H9 (cell line): Measurements from ENCODE around the gene TSPEAR. TPM values are rescaled to one million over a fixed set of nuclear protein-coding genes. Genes with fewer than 3 reads are reported as not detected.

Source experiments
- DNase-seq: peaks from one replicate; pipeline ENCODE4 v3.0.0-alpha.2; 2017
- H2AFZ ChIP-seq: one replicate; pipeline ENCODE4 v1.6.1; 2013; ENCODE audit warnings: mild to moderate bottlenecking, low read length, control low read depth, moderate library complexity
- H2AK5ac ChIP-seq: 2 replicates; pipeline ENCODE4 v1.6.1; 2013; ENCODE audit warnings: low read length, control low read depth, mixed read lengths; ENCODE audit not compliant: insufficient read length
- H2BK120ac ChIP-seq: one replicate; pipeline ENCODE4 v1.6.1; 2013; ENCODE audit warnings: low read depth, mild to moderate bottlenecking, low read length, control low read depth, inconsistent platforms; ENCODE audit not compliant: poor library complexity, severe bottlenecking
- H2BK12ac ChIP-seq: 2 replicates; pipeline ENCODE4 v1.6.1; 2013; ENCODE audit warnings: low read length, control low read depth, mixed read lengths, low read depth; ENCODE audit not compliant: insufficient read length
- H2BK15ac ChIP-seq: 2 replicates; pipeline ENCODE4 v1.6.1; 2013; ENCODE audit warnings: low read depth, low read length, control low read depth
- H2BK20ac ChIP-seq: one replicate; pipeline ENCODE4 v1.6.1; 2013; ENCODE audit warnings: low read depth, mild to moderate bottlenecking, low read length, control low read depth, inconsistent platforms; ENCODE audit not compliant: poor library complexity, severe bottlenecking
- H2BK5ac ChIP-seq: 2 replicates; pipeline ENCODE4 v1.6.1; 2013; ENCODE audit warnings: low read length, control low read depth, mixed read lengths; ENCODE audit not compliant: insufficient read length
- H3K14ac ChIP-seq: 2 replicates; pipeline ENCODE4 v1.6.1; 2013; ENCODE audit warnings: low read length, control low read depth; ENCODE audit not compliant: insufficient read depth
- H3K18ac ChIP-seq: 2 replicates; pipeline ENCODE4 v1.6.1; 2013; ENCODE audit warnings: low read depth, mild to moderate bottlenecking, mixed read lengths, low read length, control low read depth; ENCODE audit not compliant: insufficient read length
- H3K23ac ChIP-seq: 2 replicates; pipeline ENCODE4 v1.6.1; 2013; ENCODE audit warnings: low read length, control low read depth, mixed read lengths, low read depth; ENCODE audit not compliant: insufficient read length
- H3K23me2 ChIP-seq: 2 replicates; pipeline ENCODE4 v1.6.1; 2013; ENCODE audit warnings: low read depth, mild to moderate bottlenecking, mixed read lengths, low read length, control low read depth; ENCODE audit not compliant: insufficient read length, poor library complexity, severe bottlenecking
- H3K27ac ChIP-seq: 2 replicates; pipeline ENCODE4 v1.5.1; 2013; ENCODE audit warnings: low read length, control low read depth, mixed read lengths, low read depth; ENCODE audit not compliant: insufficient read length
- H3K27me3 ChIP-seq: 2 replicates; pipeline ENCODE4 v1.6.1; 2013; ENCODE audit warnings: low read length, control low read depth, inconsistent platforms; ENCODE audit not compliant: insufficient read depth
- H3K4ac ChIP-seq: 2 replicates; pipeline ENCODE4 v1.6.1; 2013; ENCODE audit warnings: low read depth, mild to moderate bottlenecking, control low read depth, inconsistent platforms, low read length, moderate library complexity
- H3K4me1 ChIP-seq: 2 replicates; pipeline ENCODE4 v1.6.1; 2013; ENCODE audit warnings: low read length, control low read depth, inconsistent platforms; ENCODE audit not compliant: insufficient read depth
- H3K4me2 ChIP-seq: 2 replicates; pipeline ENCODE4 v1.6.1; 2013; ENCODE audit warnings: low read length, control low read depth, mixed read lengths; ENCODE audit not compliant: insufficient read length, insufficient read depth
- H3K56ac ChIP-seq: 2 replicates; pipeline ENCODE4 v1.6.1; 2013; ENCODE audit warnings: low read depth, mild to moderate bottlenecking, mixed read lengths, low read length, control low read depth; ENCODE audit not compliant: insufficient read length
- H3K79me1 ChIP-seq: 2 replicates; pipeline ENCODE4 v1.6.1; 2013; ENCODE audit warnings: low read depth, mild to moderate bottlenecking, moderate library complexity, low read length, control low read depth, inconsistent platforms; ENCODE audit not compliant: insufficient read depth, poor library complexity, severe bottlenecking
- H3K79me2 ChIP-seq: 2 replicates; pipeline ENCODE4 v1.6.1; 2013; ENCODE audit warnings: low read length, control low read depth, inconsistent platforms; ENCODE audit not compliant: insufficient read depth
- H3K9ac ChIP-seq: 2 replicates; pipeline ENCODE4 v1.6.1; 2013; ENCODE audit warnings: low read length, control low read depth, mixed read lengths; ENCODE audit not compliant: insufficient read length; ENCODE audit errors: extremely low read depth
- H3K9me3 ChIP-seq: one replicate; pipeline ENCODE4 v1.6.1; 2013; ENCODE audit warnings: low read depth, low read length, inconsistent platforms; ENCODE audit not compliant: control insufficient read depth
- H3T11ph ChIP-seq: one replicate; pipeline ENCODE4 v1.6.1; 2013; ENCODE audit warnings: mild to moderate bottlenecking, low read length, control low read depth, inconsistent platforms
- H4K20me1 ChIP-seq: one replicate; pipeline ENCODE4 v1.6.1; 2013; ENCODE audit not compliant: control insufficient read depth, insufficient read length, insufficient read depth
- H4K5ac ChIP-seq: 2 replicates; pipeline ENCODE4 v1.6.1; 2013; ENCODE audit warnings: low read depth, mild to moderate bottlenecking, mixed read lengths, low read length, control low read depth; ENCODE audit not compliant: insufficient read length
- H4K8ac ChIP-seq: replicated peaks from 2 replicates; pipeline ENCODE4 v1.6.1; 2013; ENCODE audit warnings: low read length, control low read depth, mixed read lengths, low read depth; ENCODE audit not compliant: insufficient read length
- H4K91ac ChIP-seq: 2 replicates; pipeline ENCODE4 v1.6.1; 2013; ENCODE audit warnings: low read depth, mild to moderate bottlenecking, moderate library complexity, mixed read lengths, low read length, control low read depth; ENCODE audit not compliant: insufficient read length
- H3K27ac Mint-ChIP-seq, 3 experiments: 2 replicates in 2 of 3; 3 replicates in 1 of 3; pipeline ENCODE4 v1.8.0; 2020 to 2021; ENCODE audit warnings: mixed read lengths in 3 of 3, mild to moderate bottlenecking in 1 of 3, moderate library complexity in 1 of 3
- H3K27me3 Mint-ChIP-seq: 2 replicates; pipeline ENCODE4 v1.8.0; 2021; ENCODE audit warnings: low read depth, mild to moderate bottlenecking, moderate library complexity, mixed read lengths
- H3K36me3 Mint-ChIP-seq, 3 experiments: 2 replicates in 2 of 3; 3 replicates in 1 of 3; pipeline ENCODE4 v1.8.0; 2020 to 2021; ENCODE audit warnings: low read depth in 3 of 3, mixed read lengths in 3 of 3; ENCODE audit not compliant: insufficient read depth in 1 of 3
- H3K4me1 Mint-ChIP-seq, 2 experiments: 2 replicates each; pipeline ENCODE4 v1.8.0; 2020; ENCODE audit warnings: mixed read lengths in 2 of 2
- H3K4me3 Mint-ChIP-seq, 2 experiments: 2 replicates in 1 of 2; 3 replicates in 1 of 2; pipeline ENCODE4 v1.8.0; 2020 to 2021; ENCODE audit warnings: mild to moderate bottlenecking in 2 of 2, mixed read lengths in 2 of 2, moderate library complexity in 1 of 2
- H3K9me3 Mint-ChIP-seq, 2 experiments: 2 replicates in 1 of 2; 3 replicates in 1 of 2; pipeline ENCODE4 v1.8.0; 2020; ENCODE audit warnings: mild to moderate bottlenecking in 2 of 2, mixed read lengths in 2 of 2, moderate library complexity in 1 of 2
- CTCF ChIP-seq: fragments of 200-600 bp; sonication (generic); conservative IDR thresholded peaks from 3 replicates; pipeline ENCODE4 v1.8.0; 2021; ENCODE audit warnings: antibody characterized with exemption, mild to moderate bottlenecking
- WGBS: extraction: QIAGEN DNeasy Blood & Tissue Kit; methylation state at CpG from one replicate; pipeline ENCODE4 v1.1.7; 2013; ENCODE audit warnings: missing lambda C conversion rate, low lambda C conversion rate, mixed read lengths; ENCODE audit not compliant: insufficient read length; ENCODE audit errors: extremely low coverage; 5-methylcytosine and 5-hydroxymethylcytosine counted together
- total RNA-seq: library from RNA; stranded (reverse); gene quantifications from 2 replicates; pipeline ENCODE4 v1.2.1, GENCODE V29; 2021

TSPEAR gene
- total RNA-seq, 1 experiment from 2014 or later, result 1.3 TPM

- Histone ChIP-seq H2AK5ac (no peak within 1 kb of the TSS), H3K4me1 (peaks cover 6% of the 10 kb centered on the region; the same call in 1 of the 2 replicates), H3K27ac (no peak within 1 kb of the TSS), H3K18ac (no peak within 1 kb of the TSS), H3K23ac (no peak within 1 kb of the TSS), H3K79me1 (no peaks in the 10 kb centered on the region), H3K9me3 (no peaks in the 10 kb centered on the region), H2BK15ac (peak within 1 kb of the TSS; percentile 87; the same call in 1 of the 2 replicates), H3K56ac (no peak within 1 kb of the TSS), H3K4ac (no peak within 1 kb of the TSS; the same call in 1 of the 2 replicates), H3K9ac (no peak within 1 kb of the TSS), H3K79me2 (no peaks in the 10 kb centered on the region), H4K8ac (no peak within 1 kb of the TSS), H4K5ac (no peak within 1 kb of the TSS), H3K4me2 (no peak within 1 kb of the TSS), H3K14ac (peak within 1 kb of the TSS; percentile 53), H2BK20ac (no peak within 1 kb of the TSS), H3T11ph (no peak within 1 kb of the TSS), H4K20me1 (no peaks in the 10 kb centered on the region), H2BK120ac (no peak within 1 kb of the TSS), H2BK5ac (no peak within 1 kb of the TSS), H3K23me2 (no peaks in the 10 kb centered on the region), H2AFZ (no peak within 1 kb of the TSS), H2BK12ac (no peak within 1 kb of the TSS), H4K91ac (no peak within 1 kb of the TSS), H3K27me3 (no peaks in the 10 kb centered on the region)
- Mint-ChIP-seq H3K4me3 (no peak within 1 kb of the TSS; a peak in 1 of 5 replicates), H3K9me3 (peaks cover 7 to 11% of the 10 kb centered on the region in 2 experiments; a peak in 4 of 5 replicates), H3K27me3 (peaks cover 3% of the 10 kb centered on the region), H3K4me1 (peaks cover 42 to 54% of the 10 kb centered on the region in 2 experiments), H3K36me3 (peaks cover 0 to 14% (median 9%) of the 10 kb centered on the region in 3 experiments; a peak in 3 of 7 replicates), H3K27ac (peak within 1 kb of the TSS in 2 of 3 experiments; percentile 82 to 85; a peak in 6 of 7 replicates)
- WGBS, result no CpG with 5 or more reads among the region's 17 CpGs
- no peak for TF ChIP-seq CTCF
- peak; percentile 28 for DNase-seq
These were observed 159.9 kb downstream of the TSPEAR start, which contains the start of gene KRTAP10-2 for GRCh38 chr21:44551340-44551961. Gene KRTAP10-2 (minus strand): TSS chr21:44551505. CDS start chr21:44551458, 47 bp downstream.
